ENCODE results near the gene RASL12.
"Not testable (repeated sequence)": the region's sequence is repeated elsewhere in the genome, so short reads cannot be mapped to it uniquely, and the experiment has no call there.

Gene RASL12

DNA sequence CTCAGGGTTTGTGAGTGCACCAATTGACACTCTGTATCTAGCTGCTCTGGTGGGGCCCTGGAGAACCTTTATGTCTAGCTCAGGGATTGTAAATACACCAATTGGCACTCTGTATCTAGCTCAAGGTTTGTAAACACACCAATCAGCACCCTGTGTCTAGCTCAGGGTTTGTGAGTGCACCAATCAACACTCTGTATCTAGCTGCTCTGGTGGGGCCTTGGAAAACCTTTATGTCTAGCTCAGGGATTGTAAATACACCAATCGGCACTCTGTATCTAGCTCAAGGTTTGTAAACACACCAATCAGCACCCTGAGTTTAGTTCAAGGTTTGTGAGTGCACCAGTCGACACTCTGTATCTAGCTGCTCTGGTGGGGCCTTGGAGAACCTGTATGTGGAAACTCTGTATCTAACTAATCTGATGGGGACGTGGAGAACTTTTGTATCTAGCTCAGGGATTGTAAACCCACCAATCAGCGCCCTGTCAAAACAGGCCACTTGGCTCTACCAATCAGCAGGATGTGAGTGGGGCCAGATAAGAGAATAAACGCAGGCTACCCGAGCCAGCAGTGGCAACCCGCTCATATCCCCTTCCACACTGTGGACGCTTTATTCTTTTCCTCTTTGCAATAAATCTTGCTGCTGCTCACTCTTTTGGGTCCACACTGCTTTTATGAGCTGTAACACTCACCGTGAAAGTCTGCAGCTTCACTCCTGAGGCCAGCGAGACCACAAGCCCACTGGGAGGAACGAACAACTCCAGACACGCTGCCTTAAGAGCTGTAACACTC is 8.0 kb upstream of the RASL12 start:
- DNase-seq (ENCODE audit: low spot score) = not testable (repeated sequence)

DNA sequence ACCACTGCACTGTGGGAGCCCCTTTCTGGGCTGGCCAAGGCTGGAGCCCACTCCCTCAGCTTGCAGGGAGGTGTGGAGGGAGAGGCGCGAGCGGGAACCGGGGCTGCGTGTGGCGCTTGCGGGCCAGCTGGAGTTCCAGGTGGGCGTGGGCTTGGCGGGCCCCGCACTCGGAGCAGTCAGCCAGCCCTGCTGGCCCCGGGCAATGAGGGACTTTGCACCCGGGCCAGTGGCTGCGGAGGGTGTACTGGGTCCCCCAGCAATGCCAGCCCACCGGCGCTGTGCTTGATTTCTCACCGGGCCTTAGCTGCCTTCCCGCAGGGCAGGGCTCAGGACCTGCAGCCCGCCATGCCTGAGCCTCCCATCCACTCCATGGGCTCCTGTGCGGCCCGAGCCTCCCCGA is 7.2 kb upstream of the RASL12 start:
- DNase-seq (ENCODE audit: low spot score) = not testable (repeated sequence)

DNA sequence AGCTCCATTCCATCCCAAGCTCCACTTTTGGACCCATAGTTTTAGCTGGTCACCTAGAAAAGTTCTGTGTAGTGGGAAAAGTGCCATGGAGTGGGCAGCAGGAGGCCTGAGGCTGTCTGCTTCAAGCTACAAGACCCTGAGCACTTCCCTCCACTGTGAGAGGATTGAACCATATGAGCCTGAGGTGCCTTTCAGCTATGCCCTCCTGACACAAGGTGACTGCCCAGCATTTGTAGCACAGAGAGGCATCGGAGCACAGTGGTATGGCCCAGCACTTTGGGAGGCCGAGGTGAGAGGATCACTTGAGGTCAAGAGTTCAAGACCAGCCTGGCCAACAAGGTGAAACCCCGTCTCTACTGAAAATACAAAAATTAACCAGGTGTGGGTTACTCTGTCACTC is 4.8 kb upstream of the RASL12 start:
- no peak for DNase-seq (ENCODE audit: low spot score)

DNA sequence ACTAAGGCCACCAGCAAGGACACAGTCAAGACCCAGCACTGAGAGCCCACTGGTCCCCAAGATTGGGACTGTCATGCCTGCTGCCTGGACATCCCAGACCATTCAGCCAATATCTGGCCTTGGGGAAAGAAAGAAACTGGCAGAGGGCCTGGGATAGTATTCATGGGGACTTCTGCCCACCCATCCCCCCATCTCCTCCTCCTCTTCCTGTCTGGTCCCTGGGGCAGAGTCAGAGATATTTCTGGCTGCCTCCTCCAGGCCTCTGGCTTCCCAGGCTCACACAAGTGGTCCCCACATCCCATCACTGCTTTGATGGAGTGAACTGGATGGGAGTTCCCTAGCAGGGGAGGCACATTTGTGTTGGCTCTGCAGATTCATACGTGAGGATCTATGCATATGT is 4.2 kb upstream of the RASL12 start:
- no peak for DNase-seq (ENCODE audit: low spot score)

DNA sequence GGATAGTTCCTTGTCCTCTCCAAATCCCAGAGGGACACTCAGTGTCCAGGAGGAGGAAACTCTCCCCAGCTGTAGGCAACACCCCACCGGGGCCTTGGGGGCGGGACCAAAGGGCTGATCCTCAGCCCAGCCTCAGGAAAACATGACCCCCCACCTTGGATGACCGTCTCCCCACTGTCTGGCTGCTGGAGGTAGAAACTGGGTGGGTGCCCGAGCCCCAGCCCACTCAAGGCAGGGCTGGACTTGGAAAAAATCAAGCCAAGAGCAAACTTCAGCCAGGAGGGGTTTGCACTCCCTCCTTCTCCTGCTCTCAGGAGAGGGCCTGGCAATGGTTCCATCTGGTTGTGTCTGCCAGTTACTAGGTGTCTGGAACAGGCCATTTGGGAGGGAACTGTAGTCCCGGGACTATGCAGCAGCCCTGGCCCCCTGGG is 3.6 kb upstream of the RASL12 start:
- no peak for DNase-seq (ENCODE audit: low spot score)

DNA sequence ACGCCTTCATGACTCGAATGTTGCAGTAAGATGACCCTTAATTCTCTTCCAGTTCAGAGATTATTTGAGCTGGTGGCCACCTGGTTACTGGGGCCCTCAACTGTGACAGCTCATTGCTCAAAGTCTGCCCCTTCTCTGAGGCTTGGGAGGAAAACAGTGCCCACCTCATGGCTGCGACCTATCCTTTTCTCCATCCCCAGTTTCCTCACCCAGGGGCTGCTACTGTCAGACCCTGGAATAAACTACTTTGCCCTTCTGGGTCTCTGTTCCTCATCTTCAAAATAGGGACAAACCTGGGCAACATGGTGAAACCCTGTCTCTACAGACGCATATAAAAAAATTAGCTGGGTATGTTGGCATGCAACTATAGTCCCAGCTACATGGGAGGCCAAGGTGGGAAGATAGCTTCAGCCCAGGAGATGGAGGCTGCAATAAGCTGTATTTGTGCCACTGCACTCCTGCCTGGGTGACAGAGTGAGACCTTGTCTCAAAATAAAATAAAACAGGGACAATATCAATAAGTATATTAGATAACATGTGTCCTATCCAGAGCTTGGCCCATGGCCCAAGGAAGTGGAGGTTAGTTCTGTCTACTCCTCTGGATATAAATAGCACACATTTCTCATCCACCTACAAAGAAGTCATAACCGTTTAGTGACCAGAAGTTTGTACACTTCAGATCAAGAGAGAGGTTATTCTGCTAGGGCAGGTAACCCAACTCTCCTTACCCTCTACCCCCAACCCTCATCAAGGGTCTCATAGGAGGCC is 2.2 kb upstream of the RASL12 start:
- no peak for DNase-seq (ENCODE audit: low spot score)

DNA sequence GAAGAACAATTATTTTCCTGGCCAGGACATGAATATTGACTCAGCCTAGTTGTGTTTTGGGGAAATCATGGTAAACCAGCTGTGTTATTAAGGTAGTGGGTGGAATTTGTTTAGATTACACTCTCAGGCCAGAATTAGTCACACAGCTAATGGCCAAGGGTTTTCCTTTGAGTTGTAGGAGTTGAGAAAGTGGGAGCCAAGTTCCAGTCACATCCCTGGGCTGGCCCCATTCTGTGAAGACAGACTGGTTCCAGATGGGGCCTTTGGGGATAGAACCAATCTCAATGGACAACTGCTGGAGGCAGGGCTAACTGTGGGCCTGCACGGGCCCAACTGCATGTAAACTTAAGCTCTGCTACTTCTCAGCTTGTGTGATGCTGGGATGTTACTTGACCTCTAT is 1.4 kb upstream of the RASL12 start:
- DNase-seq (ENCODE audit: low spot score) = no peak

DNA sequence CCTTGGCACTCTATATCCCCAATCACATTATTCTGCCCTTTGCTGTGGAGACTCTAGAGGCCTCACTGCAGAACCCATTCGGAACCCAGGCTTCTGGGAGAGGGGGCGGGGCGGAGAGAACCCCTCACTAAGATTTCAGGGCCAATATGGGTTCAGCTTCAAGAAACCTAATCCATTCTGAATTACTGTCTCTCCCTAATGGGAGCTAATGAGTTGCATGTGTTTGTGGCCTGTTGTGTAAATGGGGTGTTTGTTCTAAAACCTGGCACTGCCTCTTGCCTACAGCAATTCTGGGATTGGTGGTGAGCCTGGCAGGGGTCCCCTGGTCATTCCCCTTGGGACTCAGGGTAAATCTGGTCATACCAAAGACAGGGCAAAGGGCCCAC is 605 bp upstream of the RASL12 start:
- DNase-seq (ENCODE audit: low spot score) = no peak

DNA sequence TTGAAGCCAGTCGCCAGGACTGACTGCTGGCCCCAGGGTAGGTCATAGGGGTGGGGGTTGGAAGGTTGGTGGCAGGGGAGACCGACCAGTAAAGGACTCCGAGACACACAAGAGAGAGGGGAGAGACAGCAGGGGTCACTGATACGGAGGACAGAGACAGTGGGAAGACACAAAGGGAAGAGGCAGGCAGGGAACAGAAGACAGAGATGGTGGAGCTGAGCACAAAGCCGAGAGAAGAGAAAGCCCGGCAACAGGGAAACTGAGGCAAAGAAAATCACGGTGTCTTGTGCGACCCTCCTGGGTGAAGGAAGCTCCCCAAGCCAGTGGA is 510 bp downstream of the RASL12 start:
- DNase-seq (ENCODE audit: low spot score) = no peak

DNA sequence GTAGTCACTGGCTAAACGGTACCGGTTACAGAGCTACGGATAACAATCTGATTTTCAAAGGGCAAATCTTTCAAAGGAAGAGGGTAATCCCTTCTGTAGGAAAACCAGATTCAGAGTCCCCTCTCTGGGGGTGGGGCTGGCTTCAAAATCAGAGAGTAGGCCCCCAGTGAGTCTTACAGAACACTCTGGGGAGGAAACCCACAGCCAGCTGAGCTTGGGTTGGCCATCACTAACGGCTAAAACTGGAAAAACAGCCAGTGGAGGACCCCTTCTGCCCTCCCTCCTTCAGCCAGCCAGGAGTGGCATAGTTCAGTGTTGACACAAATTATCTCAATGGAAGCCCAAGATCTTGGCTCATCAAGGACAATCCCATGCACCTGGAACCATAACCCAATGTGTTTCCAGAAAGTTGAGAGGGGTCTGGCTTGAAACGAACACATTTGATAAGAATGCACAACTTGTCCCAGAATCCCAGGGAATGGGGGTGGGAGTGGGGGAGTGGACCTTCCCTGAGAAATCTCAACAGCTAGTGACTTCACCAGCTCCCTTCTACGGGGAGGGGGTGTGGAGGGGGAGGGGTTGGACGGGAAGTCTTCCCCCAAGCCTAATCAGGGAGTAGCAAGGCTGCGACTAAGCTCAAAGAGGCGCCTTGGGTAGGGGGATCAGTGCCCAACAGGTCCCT is 1.0 kb downstream of the RASL12 start:
- DNase-seq (ENCODE audit: low spot score) = no peak

DNA sequence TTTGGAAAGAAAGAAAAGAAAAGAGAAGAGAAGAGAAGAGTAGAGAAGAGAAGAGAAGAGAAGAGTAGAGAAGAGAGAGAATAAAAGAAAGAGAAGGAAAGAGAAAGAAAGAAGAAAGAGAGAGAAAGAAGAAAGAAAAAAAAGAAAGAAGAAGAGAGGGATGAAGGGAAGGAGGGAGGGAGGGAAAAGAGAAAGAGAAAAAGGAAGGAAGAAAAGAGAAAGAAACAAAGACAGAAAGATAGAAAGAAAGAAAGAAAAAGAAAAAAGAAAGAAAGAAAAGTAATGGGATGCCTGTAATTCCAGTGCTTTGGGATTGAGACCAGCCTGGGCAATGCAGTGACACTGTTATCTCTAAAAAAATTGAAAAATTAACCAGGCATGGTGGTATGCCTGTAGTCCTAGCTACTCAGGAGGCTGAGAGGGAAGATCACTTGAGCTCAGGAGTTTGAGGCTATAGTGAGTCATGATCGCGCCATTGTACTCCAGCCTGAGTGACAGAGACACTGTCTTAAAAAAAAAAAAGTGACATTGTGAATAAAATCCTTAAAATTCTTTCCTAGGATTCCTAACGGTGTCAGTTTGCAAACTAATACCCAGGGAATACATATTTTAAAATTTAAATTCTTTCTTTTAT is 1.7 kb downstream of the RASL12 start:
- no peak for DNase-seq (ENCODE audit: low spot score)

DNA sequence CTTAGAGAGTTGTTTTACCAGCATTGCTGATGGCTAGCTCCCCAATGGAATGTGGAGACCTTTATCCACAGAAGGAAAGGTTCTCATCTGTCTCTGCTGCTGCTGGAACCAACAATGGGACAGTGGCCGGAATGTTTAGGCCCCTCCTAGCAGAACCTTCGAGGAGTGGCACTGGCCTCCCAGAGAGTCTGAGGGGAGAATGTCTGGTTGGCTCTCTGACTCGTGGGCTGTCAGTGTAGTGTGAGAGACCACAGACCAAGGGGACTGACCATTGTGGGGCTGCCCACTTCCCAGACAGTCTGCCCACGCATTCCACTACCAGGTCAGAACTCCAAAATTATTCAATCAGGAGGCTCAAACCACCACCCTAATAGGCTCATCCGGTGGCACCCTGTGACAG is 5.1 kb downstream of the RASL12 start:
- DNase-seq (ENCODE audit: low spot score) = no peak

DNA sequence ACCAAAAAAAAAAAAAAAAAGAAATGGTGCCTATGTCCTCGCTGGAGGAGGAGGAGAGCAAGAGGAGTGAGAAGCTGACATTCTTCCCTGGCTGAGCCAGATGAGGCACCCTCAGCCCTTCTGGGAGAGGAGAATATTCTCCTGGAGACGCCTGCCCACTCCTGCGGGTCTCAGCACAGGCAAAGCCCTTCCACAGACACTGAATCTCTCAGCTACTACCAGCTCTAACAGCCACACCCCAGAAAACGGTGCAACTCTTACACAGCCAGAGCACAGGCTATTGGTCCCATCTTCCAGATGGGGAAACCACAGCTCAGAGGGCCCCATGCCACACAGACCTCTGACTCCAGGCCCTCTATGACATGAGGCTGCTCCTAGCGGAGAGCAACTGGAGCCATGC is 5.7 kb downstream of the RASL12 start:
- no peak for DNase-seq (ENCODE audit: low spot score)

DNA sequence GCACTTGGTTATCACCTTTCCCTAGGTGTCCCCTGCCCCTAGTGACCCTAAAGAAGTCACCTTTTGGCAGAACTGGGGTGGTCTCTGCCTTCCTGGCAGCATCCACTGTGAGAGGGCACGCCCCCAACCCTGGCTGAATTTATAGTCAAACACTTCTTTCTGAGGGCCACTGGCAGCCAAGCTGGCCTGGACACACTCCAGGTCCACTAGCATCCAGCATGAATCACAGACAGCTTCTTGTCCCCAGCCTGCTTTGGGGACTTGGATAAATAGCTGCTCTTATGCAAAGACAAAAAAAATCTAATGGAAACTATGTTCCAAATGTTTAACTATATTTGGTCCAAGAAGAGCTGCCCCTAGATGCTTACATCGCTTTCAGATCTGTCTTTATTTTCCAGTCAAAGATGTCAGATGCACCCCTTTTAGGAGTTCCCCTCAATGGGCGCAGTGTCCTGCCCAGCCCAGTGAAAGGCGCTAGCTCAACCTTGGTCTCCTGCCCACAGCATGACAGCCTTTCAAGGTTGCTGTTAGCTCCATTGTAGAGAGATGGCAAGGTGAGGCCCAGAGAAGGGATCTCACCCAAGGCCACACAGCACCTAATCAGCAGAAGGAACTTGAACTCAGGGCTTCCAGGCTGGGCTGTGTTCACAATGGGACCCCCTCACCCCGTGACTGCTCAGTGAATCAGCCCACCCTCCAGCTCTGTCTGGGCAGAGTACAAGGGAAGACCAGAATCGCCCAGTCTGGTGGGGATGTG is 7.0 kb downstream of the RASL12 start:
- DNase-seq (ENCODE audit: low spot score) = no peak

DNA sequence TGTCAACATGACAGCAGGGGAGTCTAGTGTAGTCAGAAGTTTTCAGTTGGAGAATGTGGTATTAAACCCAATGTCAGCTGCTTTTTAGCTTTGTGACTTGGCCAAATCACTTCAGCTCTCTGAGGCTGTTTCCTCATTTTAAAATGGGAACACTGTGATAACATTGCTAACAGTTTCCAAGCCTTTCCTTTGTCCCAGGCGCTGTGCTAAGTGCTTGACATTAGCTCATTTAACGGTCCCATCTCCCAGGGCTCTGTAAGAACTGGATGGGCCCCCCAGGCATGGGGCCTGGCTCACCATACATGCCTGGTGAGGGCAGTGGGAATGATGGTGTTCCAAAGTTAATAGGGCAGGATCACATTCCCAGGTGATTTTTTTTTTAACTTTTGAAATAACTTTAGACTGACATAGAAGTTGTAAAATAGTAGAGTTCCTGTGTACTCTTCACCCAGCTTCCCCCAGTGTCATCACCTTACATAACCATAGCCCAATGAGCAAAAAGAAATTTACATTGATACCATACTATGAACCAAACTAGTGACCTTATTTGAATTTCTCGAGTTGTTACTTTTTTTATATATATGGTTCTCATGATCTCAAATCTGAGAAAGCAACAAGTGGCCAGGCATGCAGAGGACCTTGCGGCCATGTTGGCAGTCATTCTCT is 7.7 kb downstream of the RASL12 start:
- DNase-seq (ENCODE audit: low spot score) = no peak

DNA sequence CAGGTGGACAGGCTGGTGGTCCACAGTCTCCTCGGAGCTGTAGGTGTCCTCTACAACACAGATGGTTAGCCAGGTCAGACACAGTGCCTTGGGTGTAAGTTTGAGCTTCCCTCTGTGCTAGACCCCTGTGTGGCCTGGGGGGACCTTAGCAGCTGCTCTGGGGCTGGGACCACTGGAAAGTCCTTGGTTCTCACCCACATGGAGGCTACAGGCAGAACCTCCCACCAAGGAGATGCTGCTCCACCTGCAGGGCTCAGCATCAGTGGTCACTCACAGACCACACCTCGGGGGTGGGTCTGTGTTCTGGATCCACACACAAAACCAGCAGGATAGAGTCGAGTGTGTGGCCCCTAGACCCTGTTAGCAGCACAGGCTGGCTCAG is 8.4 kb downstream of the RASL12 start:
- DNase-seq (ENCODE audit: low spot score) = no peak

DNA sequence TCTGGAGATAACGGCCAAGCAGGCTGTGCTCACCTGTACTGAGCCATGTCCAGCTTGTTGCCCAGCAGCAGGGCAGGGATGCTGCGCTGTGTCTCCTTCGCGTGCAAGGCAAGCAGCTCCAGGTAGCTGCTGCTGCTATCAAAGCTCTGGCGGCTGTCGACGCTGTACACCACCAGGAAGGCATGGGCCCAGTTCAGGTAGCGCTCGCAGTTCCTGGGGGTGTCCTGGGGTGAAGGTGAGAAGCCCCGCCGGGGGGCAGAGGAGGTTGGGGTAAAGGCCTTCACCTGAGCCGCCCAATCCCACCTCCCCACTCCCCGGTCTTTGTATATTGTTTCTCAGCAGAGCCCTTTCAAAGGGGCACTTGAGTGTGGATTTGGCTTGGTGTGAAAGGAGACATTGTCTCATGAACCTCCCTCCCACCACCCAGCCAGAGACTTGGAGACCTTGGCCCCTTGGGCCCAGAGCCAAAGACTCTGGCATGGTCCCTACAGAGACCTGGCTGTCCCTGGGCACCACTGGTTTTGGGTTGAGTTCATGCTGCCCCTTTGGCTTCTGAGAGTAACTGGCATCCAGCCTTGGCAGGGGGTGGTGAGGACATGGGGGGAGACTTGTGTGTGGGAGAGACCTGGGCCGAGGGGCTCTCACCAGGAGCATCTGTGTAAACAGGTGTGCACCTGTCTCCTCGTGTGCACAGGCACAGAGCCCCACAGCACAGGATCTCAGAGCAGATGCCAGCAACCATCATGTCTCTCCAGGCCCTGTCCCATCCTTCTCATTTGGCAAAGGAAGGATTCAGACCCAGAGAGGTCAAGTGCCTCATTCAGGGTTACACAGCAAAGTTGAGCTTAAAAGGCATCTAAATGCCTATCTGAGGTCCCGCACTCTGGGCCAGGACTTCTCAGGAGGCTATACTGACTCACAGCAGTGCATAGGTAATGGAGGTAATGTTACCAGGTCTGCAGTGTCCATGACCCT is 9.1 kb downstream of the RASL12 start:
- DNase-seq (ENCODE audit: low spot score) = no peak

DNA sequence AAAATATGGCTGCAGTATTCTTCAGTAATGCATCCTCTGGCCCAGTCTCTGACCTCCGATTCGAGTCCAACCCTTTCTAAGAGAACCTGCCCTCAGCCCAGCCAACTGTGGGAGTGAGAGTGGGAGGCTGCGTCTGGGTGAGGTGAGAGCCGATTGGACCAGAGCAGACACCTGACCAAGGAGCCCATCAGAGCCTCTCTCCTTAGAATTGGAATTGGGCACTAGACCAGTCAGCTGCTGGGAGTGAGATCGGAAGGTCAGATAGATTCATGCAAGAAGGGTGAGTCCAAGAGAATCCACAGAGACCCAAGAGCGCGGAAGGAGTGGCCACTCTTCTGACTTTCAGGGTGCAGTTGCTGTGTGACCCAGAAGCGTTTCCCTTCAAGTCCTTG is 10.2 kb downstream of the RASL12 start:
- DNase-seq (ENCODE audit: low spot score) = no peak

DNA sequence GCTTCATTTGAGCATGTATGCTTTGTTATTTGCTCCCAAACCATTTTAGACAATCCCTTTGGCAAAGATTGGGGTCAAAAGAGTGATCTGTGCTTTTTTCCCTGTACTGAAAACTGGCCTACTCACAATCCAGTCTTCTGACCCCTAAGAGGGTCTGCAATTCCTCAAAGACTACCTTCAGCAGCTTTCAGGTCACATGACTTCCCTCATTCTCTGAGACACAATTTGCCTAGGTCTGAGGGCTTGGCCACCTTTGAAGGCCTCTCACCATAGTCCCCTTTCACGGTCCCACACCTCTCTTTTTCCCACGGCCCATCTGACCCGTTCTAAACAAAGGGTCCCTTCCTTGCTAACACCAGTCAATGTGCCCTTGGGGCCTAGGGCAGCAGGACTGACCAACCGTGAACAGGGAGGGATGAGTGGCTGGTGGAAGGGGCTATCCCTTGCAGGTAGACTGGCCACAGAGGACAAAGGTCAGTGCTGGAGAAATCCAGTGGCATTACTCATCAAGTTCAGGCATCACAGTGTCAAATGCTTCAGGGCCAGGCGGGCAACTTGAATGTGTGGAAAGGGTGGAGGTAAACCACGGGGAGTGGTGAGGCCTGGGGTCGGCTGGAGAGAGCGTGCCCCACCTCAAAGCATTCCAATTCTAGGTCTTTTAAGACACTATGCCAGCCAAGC is 10.8 kb downstream of the RASL12 start:
- DNase-seq (ENCODE audit: low spot score) = no peak

DNA sequence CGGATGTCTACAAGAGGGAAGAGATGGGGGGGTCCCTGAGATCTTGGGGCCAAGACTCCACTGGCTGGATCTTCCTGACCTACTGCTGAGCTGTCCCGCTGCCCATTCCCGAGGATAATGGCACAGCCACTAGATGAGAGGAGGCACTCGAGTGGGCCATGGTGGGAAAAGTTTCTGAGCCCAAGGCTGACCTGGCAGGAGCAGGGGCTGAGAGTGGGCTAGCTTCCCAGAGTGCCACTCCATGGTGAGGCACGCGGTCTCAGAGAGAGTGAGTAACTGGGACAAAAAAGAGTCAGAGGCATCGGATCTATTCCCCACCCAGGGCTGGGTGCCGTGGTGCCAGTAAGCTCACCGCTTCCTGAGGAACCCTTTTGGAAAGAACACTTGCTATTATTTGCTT is 11.7 kb downstream of the RASL12 start:
- DNase-seq (ENCODE audit: low spot score) = no peak
